A673 (cell line): ENCODE measurements around the gene SCAMP4. TPM values are rescaled to one million over a fixed set of nuclear protein-coding genes. Genes with fewer than 3 reads are reported as not detected.

ENCODE experiments used
- BruUV-seq: library from RNA; stranded (reverse); fragments of 400-500 nt; replicated peaks from 2 replicates; lab custom pipeline; 2021; lab: Mats Ljungman, UMichigan
- CTCF ChIA-PET: fragments of 300-600 bp; sonication (Branson Sonifier 250); formaldehyde crosslinking; loops from one replicate; lab custom pipeline; 2022; ENCODE audit warnings: antibody characterized with exemption; lab: Charles Lee
- POLR2A ChIA-PET: fragments of 300-600 bp; sonication (Branson Sonifier 250); formaldehyde crosslinking; loops from one replicate; lab custom pipeline; 2022; ENCODE audit warnings: antibody characterized with exemption; ENCODE audit not compliant: low non-redundant PET; lab: Charles Lee
- DNase-seq: peaks from one replicate; pipeline ENCODE4 v3.0.0-alpha.2; 2015; ENCODE audit warnings: low spot score
- H3K27ac ChIP-seq: fragments of 200-600 bp; sonication (generic); 2 replicates; pipeline ENCODE4 v1.5.1; 2016; ENCODE audit warnings: mixed run types, low read depth, mild to moderate bottlenecking, mixed read lengths, antibody characterized with exemption, low read length; ENCODE audit not compliant: poor library complexity, severe bottlenecking
- H3K27me3 ChIP-seq: fragments of 200-600 bp; sonication (generic); replicated peaks from 2 replicates; pipeline ENCODE4 v1.6.1; 2017; ENCODE audit warnings: mixed run types, low read depth, mild to moderate bottlenecking, mixed read lengths, antibody characterized with exemption, low read length; ENCODE audit not compliant: insufficient read depth, poor library complexity
- H3K36me3 ChIP-seq: fragments of 200-600 bp; sonication (generic); 2 replicates; pipeline ENCODE4 v1.6.1; 2016; ENCODE audit warnings: mixed run types, mild to moderate bottlenecking, mixed read lengths, antibody characterized with exemption, low read length; ENCODE audit not compliant: insufficient read depth, poor library complexity, severe bottlenecking
- H3K4me1 ChIP-seq: fragments of 200-600 bp; sonication (generic); 2 replicates; pipeline ENCODE4 v1.6.1; 2017; ENCODE audit warnings: mixed run types, mild to moderate bottlenecking, mixed read lengths, antibody characterized with exemption, low read length; ENCODE audit not compliant: insufficient read depth, poor library complexity, severe bottlenecking
- H3K4me3 ChIP-seq: fragments of 200-600 bp; sonication (generic); 2 replicates; pipeline ENCODE4 v1.5.1; 2016; ENCODE audit warnings: low read depth, mixed run types, mild to moderate bottlenecking, mixed read lengths, low read length; ENCODE audit not compliant: poor library complexity, severe bottlenecking
- H3K9me3 ChIP-seq: fragments of 200-600 bp; sonication (generic); 2 replicates; pipeline ENCODE4 v1.6.1; 2016; ENCODE audit warnings: mixed run types, low read depth, mild to moderate bottlenecking, mixed read lengths, antibody characterized with exemption, low read length; ENCODE audit not compliant: poor library complexity, severe bottlenecking
- EZH2 ChIP-seq: fragments of 200-600 bp; sonication (generic); IDR thresholded peaks from 2 replicates; pipeline ENCODE4 v1.6.1; 2017; ENCODE audit warnings: borderline replicate concordance, low read depth, mild to moderate bottlenecking, mixed read lengths, antibody characterized with exemption, low read length; ENCODE audit not compliant: poor library complexity, severe bottlenecking
- intact Hi-C: fragments of 100-400 bp; cut with micrococcal nuclease; formaldehyde crosslinking; loops from one replicate; pipeline ENCODE4 v1.10.0; 2022; ENCODE audit not compliant: unreplicated experiment
- total RNA-seq: library from RNA; stranded (reverse); gene quantifications from 2 replicates; pipeline ENCODE4 v1.2.3, GENCODE V29; 2021
- TF ChIP-seq, protein P1 (sequence below): fragments of 300-800, 200-600 bp; sonication (generic); conservative IDR thresholded peaks from 2 replicates; pipeline ENCODE4 v1.5.1; 2017; ENCODE audit warnings: low read depth, mild to moderate bottlenecking, antibody characterized with exemption, low read length, moderate library complexity, mixed read lengths

Gene SCAMP4
- total RNA-seq, 1 experiment from 2014 or later: 88.4 TPM

GRCh38 chr19:1856698-1857603 lies 48.2 kb upstream of the SCAMP4 start:
- CTCF ChIA-PET: interaction anchor here (0.5 to 0.6 kb wide), 3 partner anchors 7 to 239 kb away, joined by 4 to 9 read pairs (median 6); no protein-coding TSS in a partner anchor
- no peaks in the 10 kb centered on the region for H3K9me3 ChIP-seq
- intact Hi-C loops: loop anchor here (5.0 kb wide), 1 partner anchor 590 kb away; the partner anchor contains the start of gene CIRBP
- peak overlapping the region; percentile 43 for H3K4me3 ChIP-seq
- peaks cover 90% of the 10 kb centered on the region for H3K4me1 ChIP-seq
- POLR2A ChIA-PET: no interaction called here
- H3K27me3 ChIP-seq: no peaks in the 10 kb centered on the region
- H3K36me3 ChIP-seq: peaks cover 4% of the 10 kb centered on the region
- peak overlapping the region; percentile 80 for H3K27ac ChIP-seq
- DNase-seq: no peak
- BruUV-seq: no TSS peak
- TF ChIP-seq EZH2: no peak
- TF ChIP-seq, protein P1, sequence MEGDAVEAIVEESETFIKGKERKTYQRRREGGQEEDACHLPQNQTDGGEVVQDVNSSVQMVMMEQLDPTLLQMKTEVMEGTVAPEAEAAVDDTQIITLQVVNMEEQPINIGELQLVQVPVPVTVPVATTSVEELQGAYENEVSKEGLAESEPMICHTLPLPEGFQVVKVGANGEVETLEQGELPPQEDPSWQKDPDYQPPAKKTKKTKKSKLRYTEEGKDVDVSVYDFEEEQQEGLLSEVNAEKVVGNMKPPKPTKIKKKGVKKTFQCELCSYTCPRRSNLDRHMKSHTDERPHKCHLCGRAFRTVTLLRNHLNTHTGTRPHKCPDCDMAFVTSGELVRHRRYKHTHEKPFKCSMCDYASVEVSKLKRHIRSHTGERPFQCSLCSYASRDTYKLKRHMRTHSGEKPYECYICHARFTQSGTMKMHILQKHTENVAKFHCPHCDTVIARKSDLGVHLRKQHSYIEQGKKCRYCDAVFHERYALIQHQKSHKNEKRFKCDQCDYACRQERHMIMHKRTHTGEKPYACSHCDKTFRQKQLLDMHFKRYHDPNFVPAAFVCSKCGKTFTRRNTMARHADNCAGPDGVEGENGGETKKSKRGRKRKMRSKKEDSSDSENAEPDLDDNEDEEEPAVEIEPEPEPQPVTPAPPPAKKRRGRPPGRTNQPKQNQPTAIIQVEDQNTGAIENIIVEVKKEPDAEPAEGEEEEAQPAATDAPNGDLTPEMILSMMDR: no peak

DNA sequence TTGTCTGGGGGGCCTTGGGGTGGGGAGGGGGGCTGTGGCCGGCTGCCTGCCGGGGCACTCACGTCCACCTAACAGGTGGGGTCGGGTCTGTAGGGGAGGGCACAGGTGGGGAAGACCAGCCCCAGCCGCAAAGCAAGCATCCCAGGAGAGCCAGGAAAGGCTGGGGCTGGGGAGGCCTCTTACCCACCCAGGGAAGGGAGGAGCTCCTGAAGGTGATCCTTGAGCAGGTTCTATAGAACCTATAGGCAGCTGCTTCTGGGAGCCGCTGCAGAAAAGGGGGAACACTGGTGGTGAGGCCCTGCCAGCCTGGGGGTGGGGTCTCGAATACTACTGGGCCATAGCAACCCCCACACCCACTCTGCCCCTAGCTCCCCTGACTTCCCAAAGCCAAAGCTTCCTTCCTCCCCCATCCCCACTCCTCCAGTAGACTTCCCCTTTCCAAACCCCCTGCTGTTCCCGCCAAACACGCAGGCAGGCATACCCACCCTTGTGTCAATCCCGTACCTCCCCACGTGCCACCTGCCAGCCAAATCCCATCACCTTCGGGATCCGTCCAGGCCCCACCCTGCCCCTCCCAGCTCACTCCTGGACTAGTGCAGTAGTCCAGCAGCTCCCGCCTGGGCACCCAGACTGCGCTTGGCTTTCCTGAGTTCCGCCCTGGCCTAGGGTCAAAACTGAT lies 47.4 kb upstream of the SCAMP4 start:
- no peak for DNase-seq
- BruUV-seq: no TSS peak
- H3K27me3 ChIP-seq: no peaks in the 10 kb centered on the region
- peak overlapping the region; percentile 80 for H3K27ac ChIP-seq
- intact Hi-C loops: loop anchor here (5.0 kb wide), 1 partner anchor 590 kb away; the partner anchor contains the start of gene CIRBP
- ChIA-PET POLR2A (no interaction called here), CTCF (interaction anchor here (0.6 kb wide), 1 partner anchor 62 kb away, joined by 9 read pairs; no protein-coding TSS in a partner anchor)
- TF ChIP-seq, protein P1: no peak
- no peak for TF ChIP-seq EZH2
- peak overlapping the region; percentile 43 for H3K4me3 ChIP-seq
- no peaks in the 10 kb centered on the region for H3K9me3 ChIP-seq
- H3K36me3 ChIP-seq: peaks cover 4% of the 10 kb centered on the region
- H3K4me1 ChIP-seq: peaks cover 81% of the 10 kb centered on the region

DNA sequence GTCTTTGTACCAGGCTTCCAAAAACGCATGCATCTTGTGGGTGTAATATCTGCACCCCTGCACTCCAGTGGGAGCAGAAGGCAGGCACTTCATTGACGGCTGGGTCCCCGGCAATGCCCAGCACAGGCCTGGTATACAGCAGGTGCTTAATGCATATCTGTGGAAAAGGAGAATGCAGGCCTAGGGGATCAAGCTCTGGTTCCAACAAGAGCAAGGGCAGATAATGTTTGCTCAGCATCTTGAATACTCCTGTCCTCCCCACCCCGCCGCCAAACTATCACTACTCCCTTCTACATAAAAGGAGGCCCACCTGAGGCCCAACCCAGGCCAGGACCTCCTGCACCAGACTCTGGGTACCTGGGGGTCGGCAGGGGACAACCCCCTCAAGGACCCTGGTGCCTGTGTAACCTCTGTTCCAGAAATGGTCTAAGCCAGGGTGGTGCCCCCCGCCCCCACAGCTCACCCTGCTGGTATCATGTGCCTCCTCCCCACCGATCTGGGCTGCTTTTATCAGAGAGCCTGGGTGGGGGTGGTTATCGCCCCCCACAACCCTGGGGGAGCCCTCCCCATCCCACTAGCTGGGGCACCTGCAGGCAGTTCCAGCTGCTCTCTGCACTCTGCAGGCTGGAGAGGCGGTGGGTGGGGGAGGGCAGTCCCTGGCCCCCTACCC lies 46.7 kb upstream of the SCAMP4 start:
- H3K4me3 ChIP-seq: no peak overlapping the region
- peak overlapping the region; percentile 49 for H3K27ac ChIP-seq
- no peak for DNase-seq
- ChIA-PET CTCF (no interaction called here), POLR2A (no interaction called here)
- TF ChIP-seq EZH2: no peak
- TF ChIP-seq, protein P1: no peak
- no peaks in the 10 kb centered on the region for H3K9me3 ChIP-seq
- peaks cover 74% of the 10 kb centered on the region for H3K4me1 ChIP-seq
- H3K27me3 ChIP-seq: no peaks in the 10 kb centered on the region
- BruUV-seq: no TSS peak
- intact Hi-C loops: loop anchor here (5.0 kb wide), 1 partner anchor 591 kb away; the partner anchor contains the start of gene CIRBP
- H3K36me3 ChIP-seq: peaks cover 4% of the 10 kb centered on the region
